HG02943 (cell line): ENCODE results near the gene NRL.
"Not testable (repeated sequence)": the region's sequence is repeated elsewhere in the genome, so short reads cannot be mapped to it uniquely, and the experiment has no call there.

ENCODE experiments used
- ATAC-seq: cut with Tn5 transposase; IDR thresholded peaks from one replicate; pipeline ENCODE4 v1.9.1; 2021; ENCODE audit warnings: mild to moderate bottlenecking, low read depth, moderate library complexity; ENCODE audit not compliant: unreplicated experiment

The NRL gene

GRCh38 chr14:24127673-24128072, 12.9 kb upstream of the NRL start:
- no peak for ATAC-seq

- ATAC-seq = no peak
Measured at GRCh38 chr14:24126939-24127338, 12.2 kb upstream of the NRL start.

- no peak for ATAC-seq
Measured at GRCh38 chr14:24123424-24124417, 9.0 kb upstream of the NRL start.

- no peak for ATAC-seq
Measured at GRCh38 chr14:24122898-24123297, 8.1 kb upstream of the NRL start.

GRCh38 chr14:24122416-24122815, 7.7 kb upstream of the NRL start:
- no peak for ATAC-seq

GRCh38 chr14:24121210-24121609, 6.5 kb upstream of the NRL start:
- no peak for ATAC-seq

- ATAC-seq = no peak
Measured at GRCh38 chr14:24119691-24120090, 4.9 kb upstream of the NRL start.

- ATAC-seq = no peak
Measured at GRCh38 chr14:24117179-24117578, 2.4 kb upstream of the NRL start.

- no peak for ATAC-seq
Measured at GRCh38 chr14:24116128-24116814, 1.5 kb upstream of the NRL start.

GRCh38 chr14:24115422-24116127, 826 bp upstream of the NRL start:
- no peak for ATAC-seq

- ATAC-seq = peak; percentile 16
Measured at GRCh38 chr14:24113801-24114531, 783 bp downstream of the NRL start.

- no peak for ATAC-seq
Measured at GRCh38 chr14:24113379-24113800, 1.4 kb downstream of the NRL start.

GRCh38 chr14:24110523-24110922, 4.2 kb downstream of the NRL start:
- ATAC-seq = no peak

GRCh38 chr14:24110060-24110459, 4.7 kb downstream of the NRL start:
- ATAC-seq = no peak

GRCh38 chr14:24108336-24108874, 6.3 kb downstream of the NRL start:
- ATAC-seq = no peak

GRCh38 chr14:24106672-24107271, 8.0 kb downstream of the NRL start:
- ATAC-seq = no peak

GRCh38 chr14:24105609-24106239, 9.0 kb downstream of the NRL start:
- not testable (repeated sequence) for ATAC-seq

- no peak for ATAC-seq
Measured at GRCh38 chr14:24103451-24103850, 11.3 kb downstream of the NRL start.

GRCh38 chr14:24102357-24103048, 12.2 kb downstream of the NRL start:
- no peak for ATAC-seq
